ENCODE measurements around the gene CTTNBP2. TPM values are rescaled to one million over a fixed set of nuclear protein-coding genes. Genes with fewer than 3 reads are reported as not detected.

The CTTNBP2 gene
- total RNA-seq (0.27 TPM in 2 replicates), polyA plus RNA-seq (0.04 TPM in 1 of 2 replicates, not detected in the other), polyA minus RNA-seq (not detected in 2 replicates)
- 0.07 TPM for total RNA-seq (2013)

- Histone ChIP-seq H3K4me1 (ENCODE audit: control insufficient read depth in 2 of 2, insufficient read depth in 2 of 2, low read length in 2 of 2) (peaks cover 5 to 7% of the 10 kb centered on the region in 2 donors), H3K9ac (ENCODE audit: low read length) (no peak within 1 kb of the TSS), H4K20me1 (ENCODE audit: control insufficient read depth, insufficient read depth, low read length, poor library complexity, severe bottlenecking) (no peaks in the 10 kb centered on the region), H3K4me3 (ENCODE audit: control extremely low read depth in 1 of 5, extremely low read depth in 1 of 5, insufficient read depth in 1 of 5, low read depth in 2 of 5, low read length in 4 of 5) (peak within 1 kb of the TSS in 1 of 5 experiments; percentile 19), H3K36me3 (replicated peaks in 1 of 2; ENCODE audit: control extremely low read depth in 1 of 2, control insufficient read depth in 1 of 2, extremely low read depth in 1 of 2, insufficient read depth in 2 of 2, low read length in 1 of 2) (no peaks in the 10 kb centered on the region), H3K27ac (ENCODE audit: low read length in 2 of 2) (no peak within 1 kb of the TSS), H2AFZ (ENCODE audit: insufficient read depth, low read depth, low read length, poor library complexity, severe bottlenecking) (peak within 1 kb of the TSS; percentile 33), H3K9me3 (ENCODE audit: control extremely low read depth in 1 of 3, control insufficient read depth in 2 of 3, insufficient read depth in 1 of 3, low read length in 2 of 3) (peaks cover 0 to 4% (median 0%) of the 10 kb centered on the region in 3 donors), H3K4me2 (replicated peaks; ENCODE audit: low read depth, low read length, poor library complexity, severe bottlenecking) (peak within 1 kb of the TSS; percentile 48), H3K79me2 (ENCODE audit: control insufficient read depth, insufficient read depth, low read length) (no peaks in the 10 kb centered on the region), H3K27me3 (replicated peaks in 1 of 4; ENCODE audit: control extremely low read depth in 1 of 4, control insufficient read depth in 3 of 4, insufficient read depth in 4 of 4, low read length in 3 of 4) (peaks cover 0 to 29% (median 24%) of the 10 kb centered on the region in 4 experiments)
- peak; percentile 19 for TF ChIP-seq EZH2 (IDR thresholded peaks at IDR 0.05; ENCODE audit: borderline replicate concordance, insufficient read depth, low read depth, low read length, poor library complexity, severe bottlenecking)
- no peak for TF ChIP-seq CTCF (IDR thresholded peaks at IDR 0.05)
- 3% methylated on average over 84 of the region's 87 CpGs for WGBS (ENCODE audit: insufficient coverage)
- Mint-ChIP-seq H3K9me3 (ENCODE audit: insufficient read depth) (no peaks in the 10 kb centered on the region), H3K4me1 (peaks cover 18% of the 10 kb centered on the region), H3K27ac (no peak within 1 kb of the TSS), H3K27me3 (peaks cover 57% of the 10 kb centered on the region), H3K4me3 (peak within 1 kb of the TSS; percentile 72)
- intact Hi-C loops (cut with micrococcal nuclease) = no loop called here
- CTCF ChIA-PET = no interaction called here
- no peak for DNase-seq
- POLR2A ChIA-PET = no interaction called here
- no peak for ATAC-seq (ENCODE audit: low read depth)
These were observed at the start of gene CTTNBP2 for GRCh38 chr7:117873310-117874190. Gene CTTNBP2, minus strand, starts transcription at chr7:117873441. Its CDS starts 26 bp downstream, at chr7:117873415.

- Histone ChIP-seq H3K4me2 (replicated peaks; ENCODE audit: low read depth, low read length, poor library complexity, severe bottlenecking) (no peak overlapping the region), H3K79me2 (ENCODE audit: control insufficient read depth, insufficient read depth, low read length) (no peaks in the 10 kb centered on the region), H3K4me1 (ENCODE audit: control insufficient read depth in 2 of 2, insufficient read depth in 2 of 2, low read length in 2 of 2) (no peaks in the 10 kb centered on the region), H3K36me3 (replicated peaks in 1 of 2; ENCODE audit: control extremely low read depth in 1 of 2, control insufficient read depth in 1 of 2, extremely low read depth in 1 of 2, insufficient read depth in 2 of 2, low read length in 1 of 2) (no peaks in the 10 kb centered on the region), H3K27ac (ENCODE audit: low read length in 2 of 2) (no peak overlapping the region), H3K9ac (ENCODE audit: low read length) (no peak overlapping the region), H4K20me1 (ENCODE audit: control insufficient read depth, insufficient read depth, low read length, poor library complexity, severe bottlenecking) (no peaks in the 10 kb centered on the region), H3K27me3 (replicated peaks in 1 of 4; ENCODE audit: control extremely low read depth in 1 of 4, control insufficient read depth in 3 of 4, insufficient read depth in 4 of 4, low read length in 3 of 4) (no peaks in the 10 kb centered on the region), H2AFZ (ENCODE audit: insufficient read depth, low read depth, low read length, poor library complexity, severe bottlenecking) (no peak overlapping the region), H3K4me3 (ENCODE audit: control extremely low read depth in 1 of 5, extremely low read depth in 1 of 5, insufficient read depth in 1 of 5, low read depth in 2 of 5, low read length in 4 of 5) (no peak overlapping the region), H3K9me3 (ENCODE audit: control extremely low read depth in 1 of 3, control insufficient read depth in 2 of 3, insufficient read depth in 1 of 3, low read length in 2 of 3) (no peaks in the 10 kb centered on the region)
- no CpG with 5 or more reads among the region's 2 CpGs for WGBS (ENCODE audit: insufficient coverage)
- intact Hi-C loops (cut with micrococcal nuclease) = no loop called here
- ChIA-PET CTCF (no interaction called here), POLR2A (no interaction called here)
- DNase-seq = no peak
- Mint-ChIP-seq H3K27ac (no peak overlapping the region), H3K4me3 (no peak overlapping the region), H3K27me3 (peaks cover 6% of the 10 kb centered on the region), H3K4me1 (no peaks in the 10 kb centered on the region), H3K9me3 (ENCODE audit: insufficient read depth) (peaks cover 3% of the 10 kb centered on the region)
- no peak for TF ChIP-seq CTCF (IDR thresholded peaks at IDR 0.05)
- TF ChIP-seq EZH2 (IDR thresholded peaks at IDR 0.05; ENCODE audit: borderline replicate concordance, insufficient read depth, low read depth, low read length, poor library complexity, severe bottlenecking) = no peak
- no peak for ATAC-seq (ENCODE audit: low read depth)
These were observed 43.1 kb upstream of the CTTNBP2 start for GRCh38 chr7:117916309-117916708.
